NB4 (cell line): ENCODE measurements around the gene ZNF85.
"Not testable (repeated sequence)": the region's sequence is repeated elsewhere in the genome, so short reads cannot be mapped to it uniquely, and the experiment has no call there.

Experiments
- DNase-seq: peaks from one replicate; pipeline ENCODE4 v3.0.0; 2010; ENCODE audit warnings: low read depth
- H3K4me3 ChIP-seq: one replicate; pipeline ENCODE4 v1.5.1; 2011; ENCODE audit warnings: mild to moderate bottlenecking, low read depth, low read length, moderate library complexity
- CTCF ChIP-seq: IDR thresholded peaks from one replicate; pipeline ENCODE4 v1.5.1; 2012; ENCODE audit warnings: low read depth, low read length
- MAX ChIP-seq: IDR thresholded peaks from 2 replicates; pipeline ENCODE4 v1.6.1; 2011; ENCODE audit warnings: low read depth, low read length
- MYC ChIP-seq: IDR thresholded peaks from 2 replicates; pipeline ENCODE4 v1.6.1; 2011; ENCODE audit warnings: low read depth, low read length
- POLR2A ChIP-seq: IDR thresholded peaks from 2 replicates; pipeline ENCODE4 v1.6.1; 2011; ENCODE audit warnings: mild to moderate bottlenecking; ENCODE audit not compliant: insufficient read length; ENCODE audit errors: extremely low read depth

The ZNF85 gene

GRCh38 chr19:20964798-20965197 lies 41.7 kb downstream of the ZNF85 start:
- no peak overlapping the region for H3K4me3 ChIP-seq
- TF ChIP-seq CTCF, result no peak
- no peak for TF ChIP-seq MYC
- TF ChIP-seq MAX, result no peak
- no peak for TF ChIP-seq POLR2A
- no peak for DNase-seq

GRCh38 chr19:20968092-20968491 lies 45.0 kb downstream of the ZNF85 start:
- no peak overlapping the region for H3K4me3 ChIP-seq
- no peak for DNase-seq
- TF ChIP-seq POLR2A (no peak), MAX (no peak), MYC (no peak), CTCF (no peak)

DNA sequence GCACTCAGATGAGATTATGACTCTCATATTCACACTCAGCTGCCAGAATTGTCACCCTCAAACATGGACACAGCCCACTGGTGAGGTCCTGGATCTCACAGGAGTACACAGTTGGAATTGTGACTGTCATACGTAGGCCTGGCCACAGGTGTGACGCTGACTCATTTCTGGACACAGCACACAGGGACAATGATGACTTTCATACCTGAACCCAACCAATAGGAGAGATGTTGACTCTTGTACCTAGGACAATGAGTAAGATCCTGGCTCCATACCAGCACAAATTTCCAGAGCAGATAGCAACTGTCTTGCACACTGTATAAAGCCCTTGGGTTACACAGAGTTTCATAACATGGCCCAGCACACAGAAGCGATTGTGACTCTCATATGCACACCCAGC lies 46.4 kb downstream of the ZNF85 start:
- H3K4me3 ChIP-seq, result no peak overlapping the region
- no peak for TF ChIP-seq CTCF
- no peak for TF ChIP-seq POLR2A
- TF ChIP-seq MYC, result no peak
- no peak for TF ChIP-seq MAX
- DNase-seq, result no peak

GRCh38 chr19:20969898-20970297 lies 46.8 kb downstream of the ZNF85 start:
- DNase-seq, result no peak
- TF ChIP-seq MAX, result no peak
- TF ChIP-seq POLR2A, result no peak
- TF ChIP-seq MYC, result no peak
- no peak for TF ChIP-seq CTCF

GRCh38 chr19:20992788-20993187 lies 69.7 kb downstream of the ZNF85 start:
- H3K4me3 ChIP-seq, DNase-seq: not testable (repeated sequence)

More at GRCh38 chr19:20969898-20970297, 46.8 kb downstream of the ZNF85 start:
- H3K4me3 ChIP-seq, result no peak overlapping the region

- H3K4me3 ChIP-seq, result peak overlapping the region; percentile 65
- TF ChIP-seq CTCF, result no peak
- no peak for TF ChIP-seq MAX
- TF ChIP-seq POLR2A, result no peak
- TF ChIP-seq MYC, result no peak
- peak; percentile 86 for DNase-seq
Measured at GRCh38 chr19:20999731-21000352, 76.8 kb downstream of the ZNF85 start.
